B cell (primary cell): ENCODE measurements around the gene SLC25A13. TPM values are rescaled to one million over a fixed set of nuclear protein-coding genes. Genes with fewer than 3 reads are reported as not detected.

Experiments
- ATAC-seq: fragments of 200-7000 bp; cut with Tn5 transposase; one replicate; pipeline ENCODE4 v1.10.0; 2021; ENCODE audit warnings: low read depth, mild to moderate bottlenecking, moderate number of reproducible peaks, moderate library complexity
- CTCF ChIA-PET: fragments of 350-600 bp; sonication (Branson Sonifier 250); formaldehyde crosslinking; loops from one replicate; lab custom pipeline; 2021; ENCODE audit warnings: antibody characterized with exemption, inconsistent platforms; lab: Charles Lee
- POLR2A ChIA-PET: fragments of 350-600 bp; sonication (Branson Sonifier 250); formaldehyde crosslinking; loops from one replicate; lab custom pipeline; 2021; ENCODE audit warnings: antibody characterized with exemption; lab: Charles Lee
- DNase-seq: peaks from one replicate; pipeline ENCODE4 v3.0.0; 2013
- H2AFZ ChIP-seq: 2 replicates; pipeline ENCODE4 v1.6.1; 2012; ENCODE audit warnings: mild to moderate bottlenecking, low read depth, low read length; ENCODE audit not compliant: insufficient read depth, poor library complexity, severe bottlenecking
- H3K27ac ChIP-seq, 2 donors: 1 replicate in 1 of 2; 2 replicates in 1 of 2; pipeline ENCODE4 v1.5.1; 2012 to 2013; ENCODE audit warnings: low read length in 2 of 2, mild to moderate bottlenecking in 2 of 2, moderate library complexity in 1 of 2
- H3K27me3 ChIP-seq, 4 experiments: fragments of 200-600 bp in 1 of 4; sonication (generic) in 1 of 4; replicated peaks in 1 of 4; 1 replicate in 2 of 4; 2 replicates in 2 of 4; pipeline versions ENCODE4 v1.6.1 to v1.7.0; 2013 to 2016; ENCODE audit warnings: low read length in 3 of 4, mild to moderate bottlenecking in 2 of 4, mixed read lengths in 1 of 4, moderate library complexity in 1 of 4; ENCODE audit not compliant: insufficient read depth in 4 of 4, control insufficient read depth in 3 of 4; ENCODE audit errors: control extremely low read depth in 1 of 4
- H3K36me3 ChIP-seq, 2 experiments: replicated peaks in 1 of 2; 1 replicate in 1 of 2; 2 replicates in 1 of 2; pipeline versions ENCODE4 v1.6.1 to v1.7.1; 2013; ENCODE audit warnings: low read length in 1 of 2; ENCODE audit not compliant: insufficient read depth in 2 of 2, control insufficient read depth in 1 of 2; ENCODE audit errors: control extremely low read depth in 1 of 2, extremely low read depth in 1 of 2
- H3K4me1 ChIP-seq, 2 donors: fragments of 200-600 bp in 1 of 2; sonication (generic) in 1 of 2; 1 replicate in 1 of 2; 2 replicates in 1 of 2; pipeline versions ENCODE4 v1.5.1 to v1.6.1; 2013 to 2017; ENCODE audit warnings: low read length in 2 of 2; ENCODE audit not compliant: control insufficient read depth in 2 of 2, insufficient read depth in 2 of 2
- H3K4me2 ChIP-seq: replicated peaks from 2 replicates; pipeline ENCODE3; 2012; ENCODE audit warnings: mild to moderate bottlenecking, low read depth, low read length; ENCODE audit not compliant: poor library complexity, severe bottlenecking
- H3K4me3 ChIP-seq, 5 experiments: fragments of 200-600 bp in 1 of 5; sonication (generic) in 1 of 5; 1 replicate in 3 of 5; 2 replicates in 2 of 5; pipeline versions ENCODE4 v1.5.1 to v1.7.0; 2011 to 2016; ENCODE audit warnings: low read length in 4 of 5, mild to moderate bottlenecking in 4 of 5, low read depth in 2 of 5, control low read depth in 1 of 5, moderate library complexity in 1 of 5; ENCODE audit not compliant: insufficient read depth in 1 of 5; ENCODE audit errors: control extremely low read depth in 1 of 5, extremely low read depth in 1 of 5
- H3K79me2 ChIP-seq: fragments of 200-600 bp; sonication (generic); one replicate; pipeline ENCODE4 v1.6.0; 2016; ENCODE audit warnings: low read length; ENCODE audit not compliant: control insufficient read depth, insufficient read depth
- H3K9ac ChIP-seq: fragments of 200-600 bp; sonication (generic); 2 replicates; pipeline ENCODE4 v1.6.1; 2017; ENCODE audit warnings: mild to moderate bottlenecking, low read length, moderate library complexity
- H3K9me3 ChIP-seq, 3 donors: one replicate each; pipeline versions ENCODE4 v1.6.1 to v1.7.1; 2013; ENCODE audit warnings: low read length in 2 of 3; ENCODE audit not compliant: control insufficient read depth in 2 of 3, insufficient read depth in 1 of 3; ENCODE audit errors: control extremely low read depth in 1 of 3
- H4K20me1 ChIP-seq: 2 replicates; pipeline ENCODE4 v1.6.0; 2012; ENCODE audit warnings: mild to moderate bottlenecking, low read length; ENCODE audit not compliant: insufficient read depth, control insufficient read depth, poor library complexity, severe bottlenecking
- H3K27ac Mint-ChIP-seq: one replicate; pipeline ENCODE4 v1.8.0; 2021; ENCODE audit warnings: mixed read lengths
- H3K27me3 Mint-ChIP-seq: one replicate; pipeline ENCODE4 v1.8.0; 2021; ENCODE audit warnings: mixed read lengths
- H3K4me1 Mint-ChIP-seq: one replicate; pipeline ENCODE4 v1.8.0; 2021; ENCODE audit warnings: mixed read lengths
- H3K4me3 Mint-ChIP-seq: one replicate; pipeline ENCODE4 v1.8.0; 2021; ENCODE audit warnings: mixed read lengths
- H3K9me3 Mint-ChIP-seq: one replicate; pipeline ENCODE4 v1.8.0; 2022; ENCODE audit warnings: mixed read lengths; ENCODE audit not compliant: insufficient read depth
- CTCF ChIP-seq: fragments of 200-600 bp; IDR thresholded peaks from one replicate; pipeline ENCODE4 v1.8.0; 2022; ENCODE audit warnings: antibody characterized with exemption, mild to moderate bottlenecking
- EZH2 ChIP-seq: IDR thresholded peaks from 2 replicates; pipeline ENCODE4 v1.6.1; 2012; ENCODE audit warnings: borderline replicate concordance, low read depth, mild to moderate bottlenecking, moderate library complexity, low read length; ENCODE audit not compliant: insufficient read depth, poor library complexity, severe bottlenecking
- WGBS: methylation state at CpG from one replicate; pipeline ENCODE4 v1.1.5; 2013; ENCODE audit warnings: missing lambda C conversion rate; ENCODE audit not compliant: insufficient coverage; 5-methylcytosine and 5-hydroxymethylcytosine counted together
- intact Hi-C: fragments of 100-400 bp; cut with micrococcal nuclease; formaldehyde crosslinking; loops from one replicate; pipeline ENCODE4 v1.10.0; 2022
- polyA plus RNA-seq: library from polyadenylated mRNA; depleted of rRNA; stranded (reverse); fragments of >200 nt; gene quantifications from 2 replicates; pipeline ENCODE4 v1.2.3, GENCODE V29; 2012
- total RNA-seq, 2 donors: library from RNA; stranded (reverse); fragments of 120-200 nt in 1 of 2; gene quantifications; 1 replicate in 1 of 2; 2 replicates in 1 of 2; pipeline versions ENCODE4 v1.2.3 to v1.2.4, GENCODE V29; 2013 to 2022

The SLC25A13 gene
- total and polyA plus RNA-seq, 2 donors (not counting 1 experiment from before 2014, with no cell fraction given) = 12.5 to 30.9 TPM

GRCh38 chr7:96306385-96307125, 15.3 kb downstream of the SLC25A13 start:
- intact Hi-C loops = no loop called here
- Mint-ChIP-seq H3K4me3 (no peak overlapping the region), H3K27ac (no peak overlapping the region), H3K9me3 (no peaks in the 10 kb centered on the region), H3K27me3 (no peaks in the 10 kb centered on the region), H3K4me1 (peaks cover 46% of the 10 kb centered on the region)
- ATAC-seq (no peak), DNase-seq (no peak)
- WGBS = 45% methylated on average over 4 of the region's 8 CpGs
- Histone ChIP-seq H3K9me3 (peaks cover 0 to 4% (median 0%) of the 10 kb centered on the region in 3 donors), H3K4me3 (no peak overlapping the region), H4K20me1 (peaks cover 35% of the 10 kb centered on the region), H2AFZ (no peak overlapping the region), H3K27me3 (no peaks in the 10 kb centered on the region), H3K79me2 (peaks cover 74% of the 10 kb centered on the region), H3K4me2 (no peak overlapping the region), H3K9ac (no peak overlapping the region), H3K36me3 (peaks cover 0 to 4% of the 10 kb centered on the region in 2 experiments), H3K4me1 (peaks cover under 1 to 6% of the 10 kb centered on the region in 2 donors), H3K27ac (no peak overlapping the region)
- POLR2A ChIA-PET = no interaction called here
- CTCF ChIA-PET = interaction anchor here (0.6 kb wide), 1 partner anchor 180 kb away, joined by 3 read pairs; no protein-coding TSS in a partner anchor
- TF ChIP-seq EZH2 (no peak), CTCF (no peak)

DNA sequence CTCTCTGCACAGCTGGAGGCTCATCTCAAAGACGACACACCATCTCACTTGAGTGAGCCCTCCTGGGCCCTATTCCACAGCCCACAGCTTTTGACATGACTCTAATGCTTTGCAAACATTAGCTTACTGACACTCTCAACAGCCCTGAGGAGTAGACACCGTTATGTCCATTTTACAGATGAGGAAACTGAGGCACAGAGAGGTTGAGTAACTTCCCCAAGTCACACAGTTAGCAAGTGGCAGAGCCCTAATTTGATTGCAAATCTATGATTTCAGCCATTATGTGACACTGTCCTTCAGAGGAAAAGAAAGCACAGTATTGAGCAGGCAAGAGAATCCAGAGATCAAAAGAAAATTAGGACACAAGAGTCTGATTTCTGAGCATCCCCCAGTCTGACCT, 16.0 kb downstream of the SLC25A13 start:
- Histone ChIP-seq H3K79me2 (peaks cover 77% of the 10 kb centered on the region), H3K4me2 (no peak overlapping the region), H3K9me3 (peaks cover 0 to 4% (median 0%) of the 10 kb centered on the region in 3 donors), H2AFZ (no peak overlapping the region), H3K27ac (no peak overlapping the region), H4K20me1 (peaks cover 36% of the 10 kb centered on the region), H3K4me1 (peaks cover 7 to 9% of the 10 kb centered on the region in 2 donors), H3K27me3 (no peaks in the 10 kb centered on the region), H3K36me3 (peaks cover 0 to 4% of the 10 kb centered on the region in 2 experiments), H3K9ac (no peak overlapping the region), H3K4me3 (no peak overlapping the region)
- intact Hi-C loops = no loop called here
- Mint-ChIP-seq H3K9me3 (no peaks in the 10 kb centered on the region), H3K4me3 (no peak overlapping the region), H3K27me3 (no peaks in the 10 kb centered on the region), H3K4me1 (peaks cover 49% of the 10 kb centered on the region), H3K27ac (no peak overlapping the region)
- WGBS = no CpG with 5 or more reads among the region's 2 CpGs
- DNase-seq (no peak), ATAC-seq (no peak)
- ChIA-PET CTCF (no interaction called here), POLR2A (no interaction called here)
- no peak for TF ChIP-seq EZH2
- no peak for TF ChIP-seq CTCF
